Activated T-helper 9 cell treated with anti-CD3 and anti-CD28 coated beads, Interleukin-2, amount 50 U/mL, for 16 hours (primary cell): ENCODE results near the gene PTPRN2.

Source experiments
- DNase-seq: peaks from one replicate; pipeline ENCODE4 v3.0.0-alpha.2; 2020; ENCODE audit warnings: low read depth

Gene PTPRN2

GRCh38 chr7:158070222-158070920 is 517.3 kb downstream of the PTPRN2 start:
- DNase-seq = no peak

- DNase-seq = no peak
These were observed 518.8 kb downstream of the PTPRN2 start for GRCh38 chr7:158068853-158069252.

GRCh38 chr7:158067931-158068482 is 519.6 kb downstream of the PTPRN2 start:
- DNase-seq = no peak

GRCh38 chr7:158067219-158067930 is 520.2 kb downstream of the PTPRN2 start:
- no peak for DNase-seq

- no peak for DNase-seq
These were observed 521.5 kb downstream of the PTPRN2 start for GRCh38 chr7:158066085-158066484.

GRCh38 chr7:158065340-158065739 is 522.3 kb downstream of the PTPRN2 start:
- no peak for DNase-seq

- DNase-seq = no peak
These were observed 523.0 kb downstream of the PTPRN2 start for GRCh38 chr7:158064631-158065030.

- DNase-seq = no peak
These were observed 523.6 kb downstream of the PTPRN2 start for GRCh38 chr7:158063850-158064610.

GRCh38 chr7:158062661-158063060 is 525.0 kb downstream of the PTPRN2 start:
- no peak for DNase-seq

GRCh38 chr7:158061884-158062656 is 525.6 kb downstream of the PTPRN2 start:
- DNase-seq = no peak

- no peak for DNase-seq
These were observed 526.5 kb downstream of the PTPRN2 start for GRCh38 chr7:158061026-158061630.

- DNase-seq = no peak
These were observed 527.4 kb downstream of the PTPRN2 start for GRCh38 chr7:158060216-158060615.

- no peak for DNase-seq
These were observed 530.2 kb downstream of the PTPRN2 start for GRCh38 chr7:158057446-158057845.

- DNase-seq = no peak
These were observed 530.9 kb downstream of the PTPRN2 start for GRCh38 chr7:158056761-158057160.

GRCh38 chr7:158055726-158056510 is 531.7 kb downstream of the PTPRN2 start:
- no peak for DNase-seq

GRCh38 chr7:158054611-158055010 is 533.0 kb downstream of the PTPRN2 start:
- DNase-seq = no peak

GRCh38 chr7:158054081-158054480 is 533.5 kb downstream of the PTPRN2 start:
- no peak for DNase-seq

GRCh38 chr7:158053183-158053915 is 534.3 kb downstream of the PTPRN2 start:
- DNase-seq = no peak

GRCh38 chr7:158052381-158053060 is 535.1 kb downstream of the PTPRN2 start:
- DNase-seq = no peak
